Effector memory CD4-positive, alpha-beta T cell (primary cell): ENCODE results near the gene DOCK4.

Experiments
- DNase-seq, 3 donors: peaks; one replicate each; pipeline ENCODE4 v3.0.0-alpha.2; 2020
- H3K27ac ChIP-seq: 2 replicates; pipeline ENCODE4 v1.7.0; 2013; ENCODE audit warnings: mild to moderate bottlenecking, low read length, moderate library complexity; ENCODE audit not compliant: insufficient read depth, poor library complexity, severe bottlenecking
- H3K27me3 ChIP-seq: replicated peaks from 2 replicates; pipeline ENCODE4 v1.7.0; 2013; ENCODE audit warnings: mild to moderate bottlenecking, low read length; ENCODE audit not compliant: insufficient read depth, control insufficient read depth, poor library complexity, severe bottlenecking
- H3K36me3 ChIP-seq: 2 replicates; pipeline ENCODE4 v1.7.0; 2013; ENCODE audit warnings: mild to moderate bottlenecking, low read length, moderate library complexity; ENCODE audit not compliant: control insufficient read depth, insufficient read depth
- H3K4me1 ChIP-seq: 2 replicates; pipeline ENCODE4 v1.7.0; 2013; ENCODE audit warnings: low read length, mild to moderate bottlenecking; ENCODE audit not compliant: control insufficient read depth, insufficient read depth, poor library complexity, severe bottlenecking
- H3K4me3 ChIP-seq: 2 replicates; pipeline ENCODE4 v1.7.0; 2013; ENCODE audit warnings: low read length, low read depth, mild to moderate bottlenecking; ENCODE audit not compliant: insufficient read depth, poor library complexity, severe bottlenecking
- H3K9me3 ChIP-seq: 2 replicates; pipeline ENCODE4 v1.7.0; 2013; ENCODE audit warnings: mild to moderate bottlenecking, low read length, moderate library complexity; ENCODE audit not compliant: control insufficient read depth

The DOCK4 gene

GRCh38 chr7:111992601-111993000 is 213.6 kb downstream of the DOCK4 start:
- Histone ChIP-seq H3K4me1 (no peaks in the 10 kb centered on the region), H3K36me3 (no peaks in the 10 kb centered on the region), H3K9me3 (no peaks in the 10 kb centered on the region), H3K27me3 (peaks cover 3% of the 10 kb centered on the region), H3K4me3 (no peak overlapping the region), H3K27ac (no peak overlapping the region)
- no peak for DNase-seq

- no peak overlapping the region for H3K4me3 ChIP-seq
- H3K9me3 ChIP-seq = no peaks in the 10 kb centered on the region
- H3K4me1 ChIP-seq = no peaks in the 10 kb centered on the region
- H3K36me3 ChIP-seq = no peaks in the 10 kb centered on the region
- peaks cover 3% of the 10 kb centered on the region for H3K27me3 ChIP-seq
- no peak overlapping the region for H3K27ac ChIP-seq
- DNase-seq = no peak
These were observed 215.6 kb downstream of the DOCK4 start for GRCh38 chr7:111990643-111991042.

DNA sequence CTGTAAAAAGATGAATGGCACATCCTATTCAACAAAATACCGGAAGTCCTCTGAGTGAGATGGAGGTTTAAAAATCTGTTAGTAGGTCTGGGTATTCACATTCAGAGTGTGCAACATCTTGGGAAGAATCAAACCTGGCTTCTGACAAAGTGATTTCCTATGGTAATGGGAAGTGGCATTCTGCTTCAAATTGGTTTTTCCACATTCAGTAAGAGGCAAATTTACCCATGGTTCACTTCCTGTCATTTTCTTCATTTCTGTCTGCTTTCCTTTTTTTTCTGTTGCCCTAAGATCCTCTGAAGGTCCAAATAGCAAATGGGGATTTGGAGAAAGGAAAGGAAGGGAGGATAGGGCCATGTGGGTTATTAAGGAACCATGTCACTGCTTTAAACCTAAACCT is 218.3 kb downstream of the DOCK4 start:
- no peak overlapping the region for H3K4me3 ChIP-seq
- peaks cover 3% of the 10 kb centered on the region for H3K27me3 ChIP-seq
- no peaks in the 10 kb centered on the region for H3K36me3 ChIP-seq
- DNase-seq = no peak
- no peaks in the 10 kb centered on the region for H3K4me1 ChIP-seq
- no peak overlapping the region for H3K27ac ChIP-seq
- H3K9me3 ChIP-seq = no peaks in the 10 kb centered on the region

DNA sequence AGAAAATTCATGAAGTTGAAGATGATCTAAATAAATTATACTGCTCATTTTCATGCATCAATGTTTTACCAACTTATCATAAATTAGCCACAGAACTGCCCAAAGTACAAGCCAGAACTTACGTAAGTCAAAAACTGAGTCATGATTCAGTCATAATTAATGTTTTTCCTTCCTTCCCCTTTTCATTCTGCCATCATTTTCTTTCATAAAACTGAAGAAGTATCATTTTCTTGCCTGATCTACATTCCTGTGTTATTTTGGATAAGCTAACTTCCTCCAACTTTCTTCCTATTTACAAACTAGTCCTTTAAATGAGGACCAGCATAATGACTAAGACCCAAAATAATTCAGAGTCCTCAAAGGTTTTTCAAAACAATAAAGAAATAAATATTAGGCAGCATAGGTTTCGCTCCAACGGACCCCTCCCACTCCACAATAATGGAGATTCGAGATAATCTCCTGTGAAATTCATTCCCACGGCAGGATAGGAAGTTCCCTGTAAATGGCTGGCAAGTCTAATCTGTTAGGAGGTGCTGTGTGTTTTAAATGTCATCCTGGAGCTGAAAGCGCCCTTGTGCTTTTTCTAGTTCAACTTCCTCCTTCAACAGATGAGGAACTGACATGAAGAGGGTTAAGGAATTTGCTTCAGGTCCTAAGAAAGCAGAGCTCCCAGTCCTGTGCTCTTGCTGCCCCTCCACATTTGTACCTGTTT is 218.9 kb downstream of the DOCK4 start:
- H3K27ac ChIP-seq = no peak overlapping the region
- no peak overlapping the region for H3K4me3 ChIP-seq
- no peaks in the 10 kb centered on the region for H3K36me3 ChIP-seq
- H3K4me1 ChIP-seq = no peaks in the 10 kb centered on the region
- no peaks in the 10 kb centered on the region for H3K9me3 ChIP-seq
- DNase-seq = no peak
- peaks cover 3% of the 10 kb centered on the region for H3K27me3 ChIP-seq

GRCh38 chr7:111986601-111987000 is 219.6 kb downstream of the DOCK4 start:
- H3K4me1 ChIP-seq = no peaks in the 10 kb centered on the region
- H3K4me3 ChIP-seq = no peak overlapping the region
- H3K27ac ChIP-seq = no peak overlapping the region
- DNase-seq = no peak
- H3K36me3 ChIP-seq = no peaks in the 10 kb centered on the region
- H3K27me3 ChIP-seq = peaks cover 3% of the 10 kb centered on the region
- H3K9me3 ChIP-seq = no peaks in the 10 kb centered on the region

GRCh38 chr7:111985798-111986197 is 220.4 kb downstream of the DOCK4 start:
- Histone ChIP-seq H3K4me1 (no peaks in the 10 kb centered on the region), H3K9me3 (no peaks in the 10 kb centered on the region), H3K36me3 (no peaks in the 10 kb centered on the region), H3K4me3 (no peak overlapping the region), H3K27me3 (peaks cover 3% of the 10 kb centered on the region), H3K27ac (no peak overlapping the region)
- no peak for DNase-seq

DNA sequence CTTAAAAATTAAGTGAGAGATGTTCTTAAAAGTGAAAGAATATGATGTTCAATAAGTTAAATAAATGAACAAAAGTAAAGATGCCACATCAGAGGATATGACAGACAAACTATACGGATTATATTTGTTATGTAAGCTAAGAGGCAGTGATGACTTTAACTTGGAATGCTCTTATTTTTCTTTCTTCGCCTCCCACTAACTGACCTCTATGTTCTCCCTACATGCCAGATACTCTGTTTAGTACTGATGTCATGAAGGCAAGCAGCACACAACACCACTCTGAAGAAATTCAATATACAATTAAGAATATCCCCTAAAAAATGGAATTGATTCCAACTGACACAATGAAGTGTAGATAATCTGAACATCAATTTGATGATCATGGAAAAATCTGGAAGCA is 223.4 kb downstream of the DOCK4 start:
- no peaks in the 10 kb centered on the region for H3K9me3 ChIP-seq
- H3K27ac ChIP-seq = no peak overlapping the region
- no peaks in the 10 kb centered on the region for H3K27me3 ChIP-seq
- H3K4me3 ChIP-seq = no peak overlapping the region
- H3K4me1 ChIP-seq = no peaks in the 10 kb centered on the region
- DNase-seq = no peak
- no peaks in the 10 kb centered on the region for H3K36me3 ChIP-seq

DNA sequence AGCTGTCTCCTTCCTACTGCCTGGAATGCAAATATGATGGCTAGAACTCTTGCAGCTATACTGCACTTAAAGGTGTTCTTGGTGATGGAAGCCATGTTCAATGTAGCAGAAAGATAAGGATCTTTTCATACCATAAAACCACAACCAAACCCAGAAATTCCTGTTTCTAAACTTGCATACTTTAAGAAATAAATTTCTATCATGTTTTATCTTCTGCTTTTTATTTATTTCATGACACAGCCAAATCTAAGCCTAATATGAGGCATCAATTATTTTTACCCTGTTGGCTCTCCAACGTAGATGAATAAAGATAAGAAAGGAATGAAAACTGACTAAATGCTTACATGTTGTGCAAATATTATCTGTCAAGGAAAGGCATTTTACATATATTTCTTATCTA is 224.1 kb downstream of the DOCK4 start:
- Histone ChIP-seq H3K9me3 (no peaks in the 10 kb centered on the region), H3K4me1 (no peaks in the 10 kb centered on the region), H3K27ac (no peak overlapping the region), H3K4me3 (no peak overlapping the region), H3K27me3 (no peaks in the 10 kb centered on the region), H3K36me3 (no peaks in the 10 kb centered on the region)
- no peak for DNase-seq

DNA sequence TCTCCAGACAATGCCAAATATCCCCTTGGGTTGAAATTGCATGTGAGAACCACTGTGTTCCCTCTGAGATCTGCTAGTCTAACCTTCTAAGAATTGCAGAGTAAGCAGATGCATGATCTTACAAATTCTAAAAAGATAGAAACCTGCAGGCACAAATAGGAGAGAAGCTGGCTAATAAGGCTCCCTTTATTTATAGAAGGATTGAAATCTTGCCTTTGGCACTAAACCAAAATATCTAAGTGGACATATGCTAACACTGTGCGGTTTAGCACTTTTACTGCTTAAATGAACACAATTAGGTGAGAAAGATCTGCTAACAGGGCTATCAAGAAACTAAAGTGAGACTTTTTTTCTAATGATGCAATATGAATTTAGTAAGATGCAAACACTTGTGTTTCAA is 225.5 kb downstream of the DOCK4 start:
- Histone ChIP-seq H3K27me3 (no peaks in the 10 kb centered on the region), H3K4me3 (no peak overlapping the region), H3K27ac (no peak overlapping the region), H3K9me3 (no peaks in the 10 kb centered on the region), H3K36me3 (no peaks in the 10 kb centered on the region), H3K4me1 (no peaks in the 10 kb centered on the region)
- no peak for DNase-seq

DNA sequence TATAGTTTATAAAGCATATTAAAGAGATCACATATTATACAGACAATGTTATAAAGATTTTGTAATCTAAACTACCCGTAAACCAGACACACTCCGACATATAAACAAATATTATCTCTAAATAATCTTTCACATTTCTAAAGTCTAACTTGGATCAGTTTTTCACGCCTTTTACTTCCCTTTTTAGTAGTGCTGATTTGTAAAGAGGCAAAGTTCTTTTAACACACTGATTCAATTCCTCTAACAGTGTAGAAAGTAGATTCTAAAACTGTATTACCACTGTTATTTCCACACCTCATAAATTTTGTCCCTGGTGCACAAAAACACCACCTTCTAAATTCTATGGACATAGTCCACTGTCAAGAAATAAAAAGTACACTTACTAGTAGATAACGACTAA is 230.9 kb downstream of the DOCK4 start:
- no peaks in the 10 kb centered on the region for H3K27me3 ChIP-seq
- DNase-seq = no peak
- H3K36me3 ChIP-seq = no peaks in the 10 kb centered on the region
- H3K4me3 ChIP-seq = no peak overlapping the region
- no peaks in the 10 kb centered on the region for H3K9me3 ChIP-seq
- H3K4me1 ChIP-seq = no peaks in the 10 kb centered on the region
- no peak overlapping the region for H3K27ac ChIP-seq
